DND-41 (cell line): ENCODE results near the gene DLGAP4.

Experiments
- ATAC-seq: fragments of 200-7000 bp; cut with Tn5 transposase; 3 replicates; pipeline ENCODE4 v1.9.1; 2021; ENCODE audit warnings: low read depth; ENCODE audit not compliant: insufficient read depth
- DNase-seq: peaks from one replicate; pipeline ENCODE4 v3.0.0-alpha.2; 2020
- H2AFZ ChIP-seq: 2 replicates; pipeline ENCODE4 v1.6.0; 2012; ENCODE audit warnings: low read depth, low read length
- H3K27ac ChIP-seq: 2 replicates; pipeline ENCODE4 v1.5.1; 2012; ENCODE audit warnings: low read length, inconsistent platforms
- H3K27me3 ChIP-seq: fragments of 200-600 bp; sonication (generic); 2 replicates; pipeline ENCODE4 v1.6.0; 2012; ENCODE audit warnings: low read length, mild to moderate bottlenecking, inconsistent platforms; ENCODE audit not compliant: insufficient read depth, poor library complexity
- H3K36me3 ChIP-seq: 2 replicates; pipeline ENCODE4 v1.5.1; 2012; ENCODE audit warnings: low read length, inconsistent platforms; ENCODE audit not compliant: insufficient read depth
- H3K4me1 ChIP-seq: 2 replicates; pipeline ENCODE4 v1.5.1; 2012; ENCODE audit warnings: mild to moderate bottlenecking, low read length; ENCODE audit not compliant: insufficient read depth
- H3K4me2 ChIP-seq: 2 replicates; pipeline ENCODE4 v1.6.0; 2012; ENCODE audit warnings: mild to moderate bottlenecking, moderate library complexity, low read length, inconsistent platforms; ENCODE audit not compliant: insufficient read depth
- H3K4me3 ChIP-seq, 2 experiments: fragments of 200-600 bp in 1 of 2; shearing (Covaris generic) in 1 of 2; 2 replicates each; pipeline ENCODE4 v1.5.1; 2012 to 2016; ENCODE audit warnings: inconsistent platforms in 2 of 2, low read length in 2 of 2, mild to moderate bottlenecking in 2 of 2, low read depth in 1 of 2, moderate library complexity in 1 of 2
- H3K79me2 ChIP-seq: 2 replicates; pipeline ENCODE4 v1.6.0; 2012; ENCODE audit warnings: low read length, inconsistent platforms; ENCODE audit not compliant: insufficient read depth
- H3K9ac ChIP-seq: 2 replicates; pipeline ENCODE4 v1.6.0; 2012; ENCODE audit warnings: low read depth, mild to moderate bottlenecking, inconsistent platforms, low read length, moderate library complexity
- H3K9me3 ChIP-seq: 2 replicates; pipeline ENCODE4 v1.5.1; 2012; ENCODE audit warnings: low read length, moderate library complexity, mild to moderate bottlenecking, inconsistent platforms; ENCODE audit not compliant: insufficient read depth, severe bottlenecking
- H4K20me1 ChIP-seq: 2 replicates; pipeline ENCODE4 v1.6.0; 2012; ENCODE audit warnings: low read length; ENCODE audit not compliant: insufficient read depth
- EZH2 ChIP-seq: IDR thresholded peaks from 3 replicates; pipeline ENCODE4 v1.6.1; 2012; ENCODE audit warnings: borderline replicate concordance, low read depth, mild to moderate bottlenecking, moderate library complexity, low read length, inconsistent platforms; ENCODE audit not compliant: severe bottlenecking
- TF ChIP-seq, protein P1 (sequence below): IDR thresholded peaks from 2 replicates; pipeline ENCODE4 v1.5.1; 2012; ENCODE audit warnings: borderline replicate concordance, low read length, moderate library complexity, mild to moderate bottlenecking; ENCODE audit not compliant: poor library complexity, severe bottlenecking; ENCODE audit errors: extremely low read depth

Gene DLGAP4

DNA sequence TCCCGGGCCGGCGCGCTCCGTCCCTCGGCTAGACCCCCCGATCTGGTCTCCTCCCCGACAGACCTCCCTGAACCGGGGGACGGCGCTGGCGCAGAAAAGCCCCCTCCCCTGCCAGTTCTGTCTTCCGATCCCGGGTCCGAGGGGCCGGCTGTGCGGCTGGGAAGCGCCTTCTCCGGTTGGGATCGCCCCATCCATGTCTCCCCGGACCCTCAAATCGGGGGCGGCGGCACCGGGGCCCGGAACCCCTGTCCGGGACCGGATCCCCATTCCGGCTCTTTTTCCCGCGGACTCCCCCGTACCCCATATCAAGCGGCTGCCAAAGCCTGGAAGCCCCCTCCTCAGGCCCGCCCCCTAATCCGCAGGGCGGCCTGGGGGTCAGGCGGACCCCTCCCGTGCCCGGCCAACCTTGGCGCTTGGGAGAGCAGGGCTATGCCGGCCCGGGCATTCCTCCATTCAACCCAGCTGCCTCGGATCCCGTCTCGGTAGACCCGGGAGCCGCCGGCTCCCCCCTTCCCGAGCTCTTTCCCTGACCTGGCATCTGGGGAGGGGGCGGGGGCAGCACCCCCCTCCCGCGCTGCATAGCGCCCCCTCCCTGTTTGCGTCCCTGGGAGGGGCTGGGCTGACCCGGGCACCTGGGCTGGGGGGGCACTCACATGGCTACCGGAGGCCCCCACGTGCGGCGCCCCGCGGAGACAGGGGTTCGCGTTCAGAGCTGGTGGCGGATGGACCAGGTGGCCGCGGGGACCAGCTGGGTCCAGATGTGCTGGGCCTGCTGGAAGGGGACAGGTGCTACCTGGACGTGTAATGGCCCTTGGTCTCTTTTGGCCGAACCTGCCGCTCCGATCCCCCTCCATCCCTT, 643 bp downstream of the DLGAP4 start:
- peaks cover 13% of the 10 kb centered on the region for H3K27me3 ChIP-seq
- H3K79me2 ChIP-seq = no peaks in the 10 kb centered on the region
- no peak overlapping the region for H3K9ac ChIP-seq
- TF ChIP-seq, protein P1, sequence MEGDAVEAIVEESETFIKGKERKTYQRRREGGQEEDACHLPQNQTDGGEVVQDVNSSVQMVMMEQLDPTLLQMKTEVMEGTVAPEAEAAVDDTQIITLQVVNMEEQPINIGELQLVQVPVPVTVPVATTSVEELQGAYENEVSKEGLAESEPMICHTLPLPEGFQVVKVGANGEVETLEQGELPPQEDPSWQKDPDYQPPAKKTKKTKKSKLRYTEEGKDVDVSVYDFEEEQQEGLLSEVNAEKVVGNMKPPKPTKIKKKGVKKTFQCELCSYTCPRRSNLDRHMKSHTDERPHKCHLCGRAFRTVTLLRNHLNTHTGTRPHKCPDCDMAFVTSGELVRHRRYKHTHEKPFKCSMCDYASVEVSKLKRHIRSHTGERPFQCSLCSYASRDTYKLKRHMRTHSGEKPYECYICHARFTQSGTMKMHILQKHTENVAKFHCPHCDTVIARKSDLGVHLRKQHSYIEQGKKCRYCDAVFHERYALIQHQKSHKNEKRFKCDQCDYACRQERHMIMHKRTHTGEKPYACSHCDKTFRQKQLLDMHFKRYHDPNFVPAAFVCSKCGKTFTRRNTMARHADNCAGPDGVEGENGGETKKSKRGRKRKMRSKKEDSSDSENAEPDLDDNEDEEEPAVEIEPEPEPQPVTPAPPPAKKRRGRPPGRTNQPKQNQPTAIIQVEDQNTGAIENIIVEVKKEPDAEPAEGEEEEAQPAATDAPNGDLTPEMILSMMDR = no peak
- TF ChIP-seq EZH2 = no peak
- ATAC-seq = no peak
- peaks cover 11% of the 10 kb centered on the region for H4K20me1 ChIP-seq
- no peak overlapping the region for H2AFZ ChIP-seq
- H3K27ac ChIP-seq = no peak overlapping the region
- H3K4me2 ChIP-seq = no peak overlapping the region
- no peaks in the 10 kb centered on the region for H3K36me3 ChIP-seq
- H3K4me3 ChIP-seq = no peak overlapping the region
- no peaks in the 10 kb centered on the region for H3K4me1 ChIP-seq
- H3K9me3 ChIP-seq = no peaks in the 10 kb centered on the region
- DNase-seq = no peak

DNA sequence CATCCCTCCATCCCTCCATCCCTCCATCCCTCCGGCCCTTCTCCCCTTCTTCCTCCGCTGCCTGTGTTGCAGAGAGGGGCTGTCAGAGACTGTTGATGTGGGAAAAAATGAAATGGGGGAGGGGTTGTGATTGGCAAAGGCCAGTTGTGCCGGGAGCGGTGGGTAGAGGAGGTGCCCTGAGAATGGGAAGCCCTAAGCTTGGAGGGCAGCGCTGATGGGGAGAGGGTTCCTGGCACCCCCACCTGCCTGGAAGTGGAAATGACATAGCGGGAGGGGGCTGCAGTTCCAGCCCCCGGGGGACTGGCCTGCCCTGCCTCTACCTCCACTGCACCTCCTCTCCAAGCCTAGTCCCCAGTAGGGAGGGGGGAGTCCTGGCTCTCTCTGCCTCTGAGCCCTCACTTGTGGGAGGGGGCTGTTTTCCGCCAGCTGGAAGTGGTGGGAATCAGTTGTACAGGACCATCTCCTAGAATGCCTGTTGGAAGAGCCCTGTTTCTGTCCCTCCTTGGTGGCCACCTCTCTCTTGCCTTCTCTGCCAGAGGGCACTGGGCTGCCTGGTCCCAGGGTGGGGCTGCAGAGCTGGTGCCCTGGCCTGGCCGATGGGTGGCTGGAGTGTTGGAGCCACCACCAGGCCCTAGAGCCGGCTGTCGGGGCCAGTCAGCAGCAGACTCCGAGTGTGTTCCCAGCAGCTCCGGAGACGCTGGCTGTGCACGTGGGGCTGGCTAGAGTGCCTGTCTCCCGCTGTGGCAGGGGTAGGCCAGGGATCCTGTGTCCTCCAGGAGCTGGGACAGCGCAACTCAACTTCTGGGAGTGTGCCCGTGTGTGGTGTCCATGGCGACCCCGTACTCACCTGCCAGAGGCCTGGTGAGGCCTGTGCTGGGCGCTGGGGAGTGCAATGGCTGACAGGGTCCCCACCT, 1.5 kb downstream of the DLGAP4 start:
- no peak for TF ChIP-seq EZH2
- TF ChIP-seq, protein P1 = no peak
- H3K4me2 ChIP-seq = no peak overlapping the region
- no peaks in the 10 kb centered on the region for H3K4me1 ChIP-seq
- H3K79me2 ChIP-seq = no peaks in the 10 kb centered on the region
- H3K27me3 ChIP-seq = peaks cover 13% of the 10 kb centered on the region
- DNase-seq = no peak
- ATAC-seq = no peak
- no peak overlapping the region for H3K27ac ChIP-seq
- H3K9me3 ChIP-seq = no peaks in the 10 kb centered on the region
- H2AFZ ChIP-seq = no peak overlapping the region
- no peak overlapping the region for H3K4me3 ChIP-seq
- H4K20me1 ChIP-seq = peaks cover 11% of the 10 kb centered on the region
- H3K36me3 ChIP-seq = no peaks in the 10 kb centered on the region
- H3K9ac ChIP-seq = no peak overlapping the region

DNA sequence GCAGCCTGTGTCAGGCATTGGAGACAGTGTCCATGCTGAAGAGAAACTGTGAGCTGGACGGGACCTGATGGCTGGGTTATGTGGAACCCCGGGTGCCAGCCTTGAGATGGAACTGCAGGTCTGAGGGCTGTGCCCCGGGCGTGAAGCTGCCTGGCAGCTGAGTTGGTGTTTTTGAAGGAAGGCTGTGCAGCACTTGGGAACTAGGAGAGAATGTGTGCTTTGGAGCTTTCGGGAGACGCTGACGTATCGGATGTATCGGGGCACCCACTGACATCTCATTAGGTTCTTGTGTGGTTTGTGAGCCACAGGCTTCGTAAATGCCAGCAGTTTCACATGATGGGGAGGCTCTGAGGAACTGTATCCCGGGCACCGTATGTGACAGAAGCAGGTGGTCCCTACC, 2.2 kb downstream of the DLGAP4 start:
- ATAC-seq (no peak), DNase-seq (no peak)
- no peak overlapping the region for H3K4me2 ChIP-seq
- TF ChIP-seq EZH2 = no peak
- TF ChIP-seq, protein P1 = no peak
- no peak overlapping the region for H2AFZ ChIP-seq
- peaks cover 8% of the 10 kb centered on the region for H4K20me1 ChIP-seq
- no peaks in the 10 kb centered on the region for H3K9me3 ChIP-seq
- H3K9ac ChIP-seq = no peak overlapping the region
- no peaks in the 10 kb centered on the region for H3K36me3 ChIP-seq
- no peak overlapping the region for H3K4me3 ChIP-seq
- H3K27ac ChIP-seq = no peak overlapping the region
- peaks cover 6% of the 10 kb centered on the region for H3K27me3 ChIP-seq
- no peaks in the 10 kb centered on the region for H3K79me2 ChIP-seq
- no peaks in the 10 kb centered on the region for H3K4me1 ChIP-seq
